H9 (cell line): ENCODE results near the gene TARBP2. TPM values are rescaled to one million over a fixed set of nuclear protein-coding genes. Genes with fewer than 3 reads are reported as not detected.

Experiments
- DNase-seq: peaks from one replicate; pipeline ENCODE4 v3.0.0-alpha.2; 2017
- H2AFZ ChIP-seq: one replicate; pipeline ENCODE4 v1.6.1; 2013; ENCODE audit warnings: mild to moderate bottlenecking, low read length, control low read depth, moderate library complexity
- H2AK5ac ChIP-seq: 2 replicates; pipeline ENCODE4 v1.6.1; 2013; ENCODE audit warnings: low read length, control low read depth, mixed read lengths; ENCODE audit not compliant: insufficient read length
- H2BK120ac ChIP-seq: one replicate; pipeline ENCODE4 v1.6.1; 2013; ENCODE audit warnings: low read depth, mild to moderate bottlenecking, low read length, control low read depth, inconsistent platforms; ENCODE audit not compliant: poor library complexity, severe bottlenecking
- H2BK12ac ChIP-seq: 2 replicates; pipeline ENCODE4 v1.6.1; 2013; ENCODE audit warnings: low read length, control low read depth, mixed read lengths, low read depth; ENCODE audit not compliant: insufficient read length
- H2BK15ac ChIP-seq: 2 replicates; pipeline ENCODE4 v1.6.1; 2013; ENCODE audit warnings: low read depth, low read length, control low read depth
- H2BK20ac ChIP-seq: one replicate; pipeline ENCODE4 v1.6.1; 2013; ENCODE audit warnings: low read depth, mild to moderate bottlenecking, low read length, control low read depth, inconsistent platforms; ENCODE audit not compliant: poor library complexity, severe bottlenecking
- H2BK5ac ChIP-seq: 2 replicates; pipeline ENCODE4 v1.6.1; 2013; ENCODE audit warnings: low read length, control low read depth, mixed read lengths; ENCODE audit not compliant: insufficient read length
- H3K14ac ChIP-seq: 2 replicates; pipeline ENCODE4 v1.6.1; 2013; ENCODE audit warnings: low read length, control low read depth; ENCODE audit not compliant: insufficient read depth
- H3K18ac ChIP-seq: 2 replicates; pipeline ENCODE4 v1.6.1; 2013; ENCODE audit warnings: low read depth, mild to moderate bottlenecking, mixed read lengths, low read length, control low read depth; ENCODE audit not compliant: insufficient read length
- H3K23ac ChIP-seq: 2 replicates; pipeline ENCODE4 v1.6.1; 2013; ENCODE audit warnings: low read length, control low read depth, mixed read lengths, low read depth; ENCODE audit not compliant: insufficient read length
- H3K23me2 ChIP-seq: 2 replicates; pipeline ENCODE4 v1.6.1; 2013; ENCODE audit warnings: low read depth, mild to moderate bottlenecking, mixed read lengths, low read length, control low read depth; ENCODE audit not compliant: insufficient read length, poor library complexity, severe bottlenecking
- H3K27ac ChIP-seq: 2 replicates; pipeline ENCODE4 v1.5.1; 2013; ENCODE audit warnings: low read length, control low read depth, mixed read lengths, low read depth; ENCODE audit not compliant: insufficient read length
- H3K27me3 ChIP-seq: 2 replicates; pipeline ENCODE4 v1.6.1; 2013; ENCODE audit warnings: low read length, control low read depth, inconsistent platforms; ENCODE audit not compliant: insufficient read depth
- H3K4ac ChIP-seq: 2 replicates; pipeline ENCODE4 v1.6.1; 2013; ENCODE audit warnings: low read depth, mild to moderate bottlenecking, control low read depth, inconsistent platforms, low read length, moderate library complexity
- H3K4me1 ChIP-seq: 2 replicates; pipeline ENCODE4 v1.6.1; 2013; ENCODE audit warnings: low read length, control low read depth, inconsistent platforms; ENCODE audit not compliant: insufficient read depth
- H3K4me2 ChIP-seq: 2 replicates; pipeline ENCODE4 v1.6.1; 2013; ENCODE audit warnings: low read length, control low read depth, mixed read lengths; ENCODE audit not compliant: insufficient read length, insufficient read depth
- H3K56ac ChIP-seq: 2 replicates; pipeline ENCODE4 v1.6.1; 2013; ENCODE audit warnings: low read depth, mild to moderate bottlenecking, mixed read lengths, low read length, control low read depth; ENCODE audit not compliant: insufficient read length
- H3K79me1 ChIP-seq: 2 replicates; pipeline ENCODE4 v1.6.1; 2013; ENCODE audit warnings: low read depth, mild to moderate bottlenecking, moderate library complexity, low read length, control low read depth, inconsistent platforms; ENCODE audit not compliant: insufficient read depth, poor library complexity, severe bottlenecking
- H3K79me2 ChIP-seq: 2 replicates; pipeline ENCODE4 v1.6.1; 2013; ENCODE audit warnings: low read length, control low read depth, inconsistent platforms; ENCODE audit not compliant: insufficient read depth
- H3K9ac ChIP-seq: 2 replicates; pipeline ENCODE4 v1.6.1; 2013; ENCODE audit warnings: low read length, control low read depth, mixed read lengths; ENCODE audit not compliant: insufficient read length; ENCODE audit errors: extremely low read depth
- H3K9me3 ChIP-seq: one replicate; pipeline ENCODE4 v1.6.1; 2013; ENCODE audit warnings: low read depth, low read length, inconsistent platforms; ENCODE audit not compliant: control insufficient read depth
- H3T11ph ChIP-seq: one replicate; pipeline ENCODE4 v1.6.1; 2013; ENCODE audit warnings: mild to moderate bottlenecking, low read length, control low read depth, inconsistent platforms
- H4K20me1 ChIP-seq: one replicate; pipeline ENCODE4 v1.6.1; 2013; ENCODE audit not compliant: control insufficient read depth, insufficient read length, insufficient read depth
- H4K5ac ChIP-seq: 2 replicates; pipeline ENCODE4 v1.6.1; 2013; ENCODE audit warnings: low read depth, mild to moderate bottlenecking, mixed read lengths, low read length, control low read depth; ENCODE audit not compliant: insufficient read length
- H4K8ac ChIP-seq: replicated peaks from 2 replicates; pipeline ENCODE4 v1.6.1; 2013; ENCODE audit warnings: low read length, control low read depth, mixed read lengths, low read depth; ENCODE audit not compliant: insufficient read length
- H4K91ac ChIP-seq: 2 replicates; pipeline ENCODE4 v1.6.1; 2013; ENCODE audit warnings: low read depth, mild to moderate bottlenecking, moderate library complexity, mixed read lengths, low read length, control low read depth; ENCODE audit not compliant: insufficient read length
- H3K27ac Mint-ChIP-seq, 3 experiments: 2 replicates in 2 of 3; 3 replicates in 1 of 3; pipeline ENCODE4 v1.8.0; 2020 to 2021; ENCODE audit warnings: mixed read lengths in 3 of 3, mild to moderate bottlenecking in 1 of 3, moderate library complexity in 1 of 3
- H3K27me3 Mint-ChIP-seq: 2 replicates; pipeline ENCODE4 v1.8.0; 2021; ENCODE audit warnings: low read depth, mild to moderate bottlenecking, moderate library complexity, mixed read lengths
- H3K36me3 Mint-ChIP-seq, 3 experiments: 2 replicates in 2 of 3; 3 replicates in 1 of 3; pipeline ENCODE4 v1.8.0; 2020 to 2021; ENCODE audit warnings: low read depth in 3 of 3, mixed read lengths in 3 of 3; ENCODE audit not compliant: insufficient read depth in 1 of 3
- H3K4me1 Mint-ChIP-seq, 2 experiments: 2 replicates each; pipeline ENCODE4 v1.8.0; 2020; ENCODE audit warnings: mixed read lengths in 2 of 2
- H3K4me3 Mint-ChIP-seq, 2 experiments: 2 replicates in 1 of 2; 3 replicates in 1 of 2; pipeline ENCODE4 v1.8.0; 2020 to 2021; ENCODE audit warnings: mild to moderate bottlenecking in 2 of 2, mixed read lengths in 2 of 2, moderate library complexity in 1 of 2
- H3K9me3 Mint-ChIP-seq, 2 experiments: 2 replicates in 1 of 2; 3 replicates in 1 of 2; pipeline ENCODE4 v1.8.0; 2020; ENCODE audit warnings: mild to moderate bottlenecking in 2 of 2, mixed read lengths in 2 of 2, moderate library complexity in 1 of 2
- WGBS: extraction: QIAGEN DNeasy Blood & Tissue Kit; methylation state at CpG from one replicate; pipeline ENCODE4 v1.1.7; 2013; ENCODE audit warnings: missing lambda C conversion rate, low lambda C conversion rate, mixed read lengths; ENCODE audit not compliant: insufficient read length; ENCODE audit errors: extremely low coverage; 5-methylcytosine and 5-hydroxymethylcytosine counted together
- total RNA-seq: library from RNA; stranded (reverse); gene quantifications from 2 replicates; pipeline ENCODE4 v1.2.1, GENCODE V29; 2021
- TF ChIP-seq, protein P1 (sequence below): fragments of 200-600 bp; sonication (generic); conservative IDR thresholded peaks from 3 replicates; pipeline ENCODE4 v1.8.0; 2021; ENCODE audit warnings: antibody characterized with exemption, mild to moderate bottlenecking

TARBP2 gene
- total RNA-seq, 1 experiment from 2014 or later, result 79.2 TPM

- H3K79me1 ChIP-seq, result peaks cover 12% of the 10 kb centered on the region
- H3K18ac ChIP-seq, result no peak overlapping the region
- no peak overlapping the region for H2BK5ac ChIP-seq
- WGBS, result no CpG with 5 or more reads among the region's 6 CpGs
- H3K27ac ChIP-seq, result no peak overlapping the region
- TF ChIP-seq, protein P1, sequence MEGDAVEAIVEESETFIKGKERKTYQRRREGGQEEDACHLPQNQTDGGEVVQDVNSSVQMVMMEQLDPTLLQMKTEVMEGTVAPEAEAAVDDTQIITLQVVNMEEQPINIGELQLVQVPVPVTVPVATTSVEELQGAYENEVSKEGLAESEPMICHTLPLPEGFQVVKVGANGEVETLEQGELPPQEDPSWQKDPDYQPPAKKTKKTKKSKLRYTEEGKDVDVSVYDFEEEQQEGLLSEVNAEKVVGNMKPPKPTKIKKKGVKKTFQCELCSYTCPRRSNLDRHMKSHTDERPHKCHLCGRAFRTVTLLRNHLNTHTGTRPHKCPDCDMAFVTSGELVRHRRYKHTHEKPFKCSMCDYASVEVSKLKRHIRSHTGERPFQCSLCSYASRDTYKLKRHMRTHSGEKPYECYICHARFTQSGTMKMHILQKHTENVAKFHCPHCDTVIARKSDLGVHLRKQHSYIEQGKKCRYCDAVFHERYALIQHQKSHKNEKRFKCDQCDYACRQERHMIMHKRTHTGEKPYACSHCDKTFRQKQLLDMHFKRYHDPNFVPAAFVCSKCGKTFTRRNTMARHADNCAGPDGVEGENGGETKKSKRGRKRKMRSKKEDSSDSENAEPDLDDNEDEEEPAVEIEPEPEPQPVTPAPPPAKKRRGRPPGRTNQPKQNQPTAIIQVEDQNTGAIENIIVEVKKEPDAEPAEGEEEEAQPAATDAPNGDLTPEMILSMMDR, result no peak
- no peaks in the 10 kb centered on the region for H3K27me3 ChIP-seq
- DNase-seq, result no peak
- no peak overlapping the region for H2AK5ac ChIP-seq
- H3K56ac ChIP-seq, result no peak overlapping the region
- H3K23me2 ChIP-seq, result no peaks in the 10 kb centered on the region
- no peak overlapping the region for H2AFZ ChIP-seq
- no peaks in the 10 kb centered on the region for H3K4me1 ChIP-seq
- H3K9ac ChIP-seq, result no peak overlapping the region
- no peak overlapping the region for H2BK120ac ChIP-seq
- no peaks in the 10 kb centered on the region for H3K9me3 ChIP-seq
- H4K20me1 ChIP-seq, result no peaks in the 10 kb centered on the region
- H2BK15ac ChIP-seq, result no peak overlapping the region
- H4K5ac ChIP-seq, result no peak overlapping the region
- H2BK12ac ChIP-seq, result no peak overlapping the region
- peaks cover 68 to 89% (median 87%) of the 10 kb centered on the region in 3 experiments for H3K36me3 Mint-ChIP-seq
- no peaks in the 10 kb centered on the region; a peak in 1 of 5 replicates for H3K9me3 Mint-ChIP-seq
- H3T11ph ChIP-seq, result no peak overlapping the region
- H3K4ac ChIP-seq, result no peak overlapping the region
- H4K91ac ChIP-seq, result no peak overlapping the region
- peaks cover 26% of the 10 kb centered on the region for H3K79me2 ChIP-seq
- no peak overlapping the region for H4K8ac ChIP-seq
- no peak overlapping the region for H3K23ac ChIP-seq
- no peaks in the 10 kb centered on the region for H3K27me3 Mint-ChIP-seq
- H3K4me2 ChIP-seq, result no peak overlapping the region
- H3K4me3 Mint-ChIP-seq, result peak overlapping the region in 1 of 2 experiments; percentile 46; a peak in 1 of 5 replicates
- peaks cover 40 to 56% of the 10 kb centered on the region in 2 experiments for H3K4me1 Mint-ChIP-seq
- H3K27ac Mint-ChIP-seq, result peak overlapping the region in 2 of 3 experiments; percentile 53 to 77; a peak in 1 of 7 replicates
- H2BK20ac ChIP-seq, result no peak overlapping the region
- H3K14ac ChIP-seq, result no peak overlapping the region
Measured at GRCh38 chr12:53456654-53457366, 44.3 kb upstream of the TARBP2 start.
